PFSK-1 (cell line): ENCODE results near the gene SLC35A3.

Experiments
- FOXP2 ChIP-seq: optimal IDR thresholded peaks from 2 replicates; pipeline ENCODE3; 2011; ENCODE audit warnings: borderline replicate concordance, control low read depth, inconsistent platforms; ENCODE audit not compliant: insufficient read depth; ENCODE audit errors: extremely low read length, extremely low read depth
- POLR2AphosphoS5 ChIP-seq: IDR thresholded peaks from 2 replicates; pipeline ENCODE4 v1.6.1; 2012; ENCODE audit warnings: low read depth, mild to moderate bottlenecking, control low read depth, low read length, moderate library complexity
- REST ChIP-seq, 2 experiments: IDR thresholded peaks; 2 replicates each; pipeline versions ENCODE4 v1.6.1 to v1.8.0; 2011 to 2012; ENCODE audit warnings: low read depth in 2 of 2, low read length in 2 of 2, control low read depth in 1 of 2, inconsistent platforms in 1 of 2, mild to moderate bottlenecking in 1 of 2, moderate library complexity in 1 of 2; ENCODE audit not compliant: insufficient read depth in 1 of 2
- SIN3A ChIP-seq: IDR thresholded peaks from 2 replicates; pipeline ENCODE4 v1.6.1; 2012; ENCODE audit warnings: mild to moderate bottlenecking, low read length, moderate library complexity, borderline replicate concordance; ENCODE audit not compliant: insufficient read depth
- TAF1 ChIP-seq: IDR thresholded peaks from 2 replicates; pipeline ENCODE4 v1.6.1; 2012; ENCODE audit warnings: low read length, control low read depth, borderline replicate concordance; ENCODE audit not compliant: insufficient read depth

The SLC35A3 gene

GRCh38 chr1:99988210-99988765 is 18.5 kb downstream of the SLC35A3 start:
- TF ChIP-seq POLR2AphosphoS5 (no peak), REST (IDR thresholded peaks at IDR 0.05; ENCODE audit: insufficient read depth in 1 of 2, low read depth in 2 of 2, low read length in 2 of 2) (no peak), TAF1 (no peak), FOXP2 (no peak), SIN3A (no peak)

GRCh38 chr1:99992044-99992722 is 22.4 kb downstream of the SLC35A3 start:
- TF ChIP-seq POLR2AphosphoS5 (no peak), REST (IDR thresholded peaks at IDR 0.05; ENCODE audit: insufficient read depth in 1 of 2, low read depth in 2 of 2, low read length in 2 of 2) (no peak), SIN3A (no peak), FOXP2 (no peak), TAF1 (no peak)

GRCh38 chr1:99992760-99993467 is 23.1 kb downstream of the SLC35A3 start:
- no peak for TF ChIP-seq POLR2AphosphoS5
- no peak for TF ChIP-seq FOXP2
- no peak for TF ChIP-seq SIN3A
- no peak for TF ChIP-seq TAF1
- TF ChIP-seq REST (IDR thresholded peaks at IDR 0.05; ENCODE audit: insufficient read depth in 1 of 2, low read depth in 2 of 2, low read length in 2 of 2) = no peak

- TF ChIP-seq FOXP2 (no peak), REST (IDR thresholded peaks at IDR 0.05; ENCODE audit: insufficient read depth in 1 of 2, low read depth in 2 of 2, low read length in 2 of 2) (no peak), TAF1 (no peak), SIN3A (no peak), POLR2AphosphoS5 (no peak)
Observed at GRCh38 chr1:99993468-99993845, 23.7 kb downstream of the SLC35A3 start.

- TF ChIP-seq SIN3A = no peak
- TF ChIP-seq REST (IDR thresholded peaks at IDR 0.05; ENCODE audit: insufficient read depth in 1 of 2, low read depth in 2 of 2, low read length in 2 of 2) = no peak
- no peak for TF ChIP-seq POLR2AphosphoS5
- TF ChIP-seq FOXP2 = no peak
- no peak for TF ChIP-seq TAF1
Observed at GRCh38 chr1:99994496-99994895, 24.7 kb downstream of the SLC35A3 start.
